IPS DF 6.9 (cell line): Measurements from ENCODE around the gene PSMG1.

Source experiments
- DNase-seq: peaks from one replicate; pipeline ENCODE4 v3.0.0-alpha.2; 2013; ENCODE audit warnings: low read depth, low spot score
- H3K27ac ChIP-seq: one replicate; pipeline ENCODE4 v1.5.1; 2013; ENCODE audit warnings: low read length, control low read depth
- H3K27me3 ChIP-seq: 2 replicates; pipeline ENCODE4 v1.6.1; 2013; ENCODE audit warnings: mild to moderate bottlenecking, low read length; ENCODE audit not compliant: control insufficient read depth, insufficient read depth
- H3K36me3 ChIP-seq: 2 replicates; pipeline ENCODE4 v1.6.1; 2013; ENCODE audit warnings: low read length; ENCODE audit not compliant: control insufficient read depth, insufficient read depth
- H3K4me1 ChIP-seq: 2 replicates; pipeline ENCODE4 v1.6.1; 2013; ENCODE audit warnings: low read length; ENCODE audit not compliant: control insufficient read depth, insufficient read depth
- H3K4me3 ChIP-seq: 2 replicates; pipeline ENCODE4 v1.5.1; 2013; ENCODE audit warnings: mild to moderate bottlenecking, low read length
- H3K9me3 ChIP-seq: 2 replicates; pipeline ENCODE4 v1.6.1; 2013; ENCODE audit warnings: low read length, inconsistent platforms; ENCODE audit not compliant: control insufficient read depth, insufficient read depth
- WGBS: extraction: QIAGEN DNeasy Blood & Tissue Kit; methylation state at CpG from one replicate; pipeline ENCODE4 v1.1.7; 2013; ENCODE audit warnings: mixed read lengths, missing lambda C conversion rate; ENCODE audit not compliant: insufficient read length, insufficient coverage; 5-methylcytosine and 5-hydroxymethylcytosine counted together

Gene PSMG1

DNA sequence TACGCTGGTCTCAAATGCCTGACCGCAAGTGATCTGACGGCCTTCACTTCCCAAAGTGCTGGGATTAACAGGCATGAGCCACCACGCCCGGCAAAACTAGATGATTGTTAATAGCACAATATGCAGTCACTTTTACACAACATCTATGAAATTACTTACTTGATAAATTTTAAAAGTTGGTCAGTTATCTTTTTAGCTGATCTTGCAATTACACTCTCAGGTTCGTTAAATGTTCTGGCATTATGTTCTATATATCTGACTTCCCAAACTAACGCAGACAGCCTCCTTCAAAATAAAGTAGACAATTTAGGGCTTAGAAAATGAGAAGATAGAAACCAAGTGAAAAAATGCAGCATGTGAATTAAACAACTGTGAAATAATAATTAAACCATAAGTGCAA, 31.8 kb upstream of the PSMG1 start:
- Histone ChIP-seq H3K27ac (no peak overlapping the region), H3K36me3 (no peaks in the 10 kb centered on the region; the same call in 1 of the 2 replicates), H3K9me3 (no peaks in the 10 kb centered on the region), H3K27me3 (no peaks in the 10 kb centered on the region), H3K4me3 (no peak overlapping the region), H3K4me1 (no peaks in the 10 kb centered on the region)
- no CpG with 5 or more reads among the region's 7 CpGs for WGBS
- DNase-seq: no peak

DNA sequence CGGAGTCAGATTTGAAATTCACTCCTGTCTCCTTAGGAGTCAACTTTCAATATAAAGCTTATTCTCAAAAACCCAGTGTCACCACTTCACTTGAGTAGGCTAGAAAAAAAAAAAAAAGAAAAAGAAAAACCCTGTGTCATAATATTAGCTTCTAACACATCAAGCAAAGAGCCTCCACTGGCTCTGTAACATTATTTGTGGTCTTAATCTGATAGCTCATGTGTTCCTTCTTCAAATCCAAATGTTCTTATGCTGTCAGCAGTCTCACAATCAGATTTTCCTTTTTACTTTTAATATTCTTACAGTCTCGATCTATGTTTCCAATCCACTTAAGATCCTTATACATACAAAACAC, 26.1 kb upstream of the PSMG1 start:
- DNase-seq: no peak
- Histone ChIP-seq H3K9me3 (no peaks in the 10 kb centered on the region), H3K4me1 (no peaks in the 10 kb centered on the region), H3K4me3 (no peak overlapping the region), H3K36me3 (peaks cover 2% of the 10 kb centered on the region; the same call in 1 of the 2 replicates), H3K27ac (no peak overlapping the region), H3K27me3 (no peaks in the 10 kb centered on the region)
- no CpG with 5 or more reads among the region's 2 CpGs for WGBS

DNA sequence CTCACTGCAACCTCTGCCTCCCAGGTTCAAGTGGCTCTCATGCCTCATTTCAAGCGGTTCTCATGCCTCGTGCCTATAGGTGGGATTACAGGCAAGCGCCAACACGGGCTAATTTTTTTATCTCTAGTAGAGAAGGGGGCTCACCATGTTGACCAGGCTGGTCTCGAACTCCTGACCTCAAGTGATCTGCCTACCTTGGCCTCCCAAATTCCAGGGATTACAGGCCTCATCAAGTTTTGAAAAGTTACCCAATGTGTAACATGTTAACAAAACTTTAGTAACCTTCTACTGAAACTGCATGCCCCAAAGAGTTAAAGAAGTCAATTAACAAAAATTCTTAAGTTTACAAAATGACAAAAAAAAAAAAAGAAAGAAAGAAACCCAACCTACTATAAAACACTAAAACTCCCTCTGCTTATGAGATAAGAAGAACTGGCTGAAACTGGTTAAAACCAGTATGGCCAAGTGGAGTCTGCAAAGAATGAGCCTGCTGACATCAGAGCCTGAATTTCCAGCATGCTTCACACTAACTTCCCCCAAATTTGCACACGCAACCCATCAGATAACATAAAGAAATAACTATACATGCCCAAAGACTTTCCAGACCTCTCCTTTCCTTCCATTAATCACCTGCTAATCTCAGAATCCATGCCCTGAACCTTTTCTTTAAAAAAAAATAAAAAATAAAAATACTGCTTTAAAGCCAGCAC, 25.5 kb upstream of the PSMG1 start:
- Histone ChIP-seq H3K4me1 (no peaks in the 10 kb centered on the region), H3K27me3 (no peaks in the 10 kb centered on the region), H3K36me3 (peaks cover 2% of the 10 kb centered on the region; the same call in 1 of the 2 replicates), H3K27ac (no peak overlapping the region), H3K9me3 (no peaks in the 10 kb centered on the region), H3K4me3 (no peak overlapping the region)
- no peak for DNase-seq
- no CpG with 5 or more reads among the region's 6 CpGs for WGBS

DNA sequence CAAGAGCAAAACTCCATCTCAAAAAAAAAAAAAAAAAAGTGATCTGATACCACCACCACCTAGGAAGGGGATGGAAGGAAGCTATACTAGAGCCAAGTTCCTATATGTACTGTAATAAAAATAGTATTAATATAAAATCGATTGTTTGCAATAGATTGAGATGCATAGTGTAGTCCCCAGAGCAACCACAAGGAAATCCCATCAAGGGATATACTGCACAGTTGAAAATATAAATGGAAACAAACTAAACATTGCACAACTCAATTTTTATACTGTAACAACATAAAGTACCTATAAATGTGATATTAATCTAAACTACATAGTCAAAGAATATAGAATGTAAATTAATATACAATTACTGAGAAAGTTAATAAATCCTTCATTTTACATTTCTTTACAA, 20.9 kb upstream of the PSMG1 start:
- Histone ChIP-seq H3K4me1 (no peaks in the 10 kb centered on the region), H3K27me3 (no peaks in the 10 kb centered on the region), H3K9me3 (no peaks in the 10 kb centered on the region), H3K27ac (no peak overlapping the region), H3K36me3 (peaks cover 5% of the 10 kb centered on the region; the same call in 1 of the 2 replicates), H3K4me3 (no peak overlapping the region)
- DNase-seq: no peak
- WGBS: no CpG with 5 or more reads among the region's 1 CpG

DNA sequence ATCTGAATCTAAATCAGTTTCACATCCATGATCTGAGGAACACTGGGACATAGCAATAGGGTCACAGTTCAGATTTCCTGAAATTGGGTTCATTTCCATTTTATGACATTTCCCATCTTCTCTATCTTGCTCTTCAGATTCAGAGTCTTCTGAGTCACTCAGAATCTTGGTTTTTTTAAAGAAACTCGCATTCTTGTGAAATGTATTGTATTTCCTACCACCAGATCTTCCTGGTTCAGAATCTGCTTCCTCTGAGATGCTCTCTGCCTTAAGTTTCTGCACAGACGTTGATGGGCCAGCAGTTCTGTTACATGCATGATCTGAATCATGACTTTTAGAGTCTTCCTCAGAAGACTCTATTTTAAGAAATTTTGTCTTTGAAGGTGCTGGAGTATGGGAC, 15.5 kb upstream of the PSMG1 start:
- Histone ChIP-seq H3K36me3 (peaks cover 6% of the 10 kb centered on the region; the same call in 1 of the 2 replicates), H3K9me3 (no peaks in the 10 kb centered on the region), H3K4me3 (no peak overlapping the region), H3K27me3 (no peaks in the 10 kb centered on the region), H3K4me1 (no peaks in the 10 kb centered on the region), H3K27ac (no peak overlapping the region)
- WGBS: no CpG with 5 or more reads among the region's 2 CpGs
- DNase-seq: no peak

DNA sequence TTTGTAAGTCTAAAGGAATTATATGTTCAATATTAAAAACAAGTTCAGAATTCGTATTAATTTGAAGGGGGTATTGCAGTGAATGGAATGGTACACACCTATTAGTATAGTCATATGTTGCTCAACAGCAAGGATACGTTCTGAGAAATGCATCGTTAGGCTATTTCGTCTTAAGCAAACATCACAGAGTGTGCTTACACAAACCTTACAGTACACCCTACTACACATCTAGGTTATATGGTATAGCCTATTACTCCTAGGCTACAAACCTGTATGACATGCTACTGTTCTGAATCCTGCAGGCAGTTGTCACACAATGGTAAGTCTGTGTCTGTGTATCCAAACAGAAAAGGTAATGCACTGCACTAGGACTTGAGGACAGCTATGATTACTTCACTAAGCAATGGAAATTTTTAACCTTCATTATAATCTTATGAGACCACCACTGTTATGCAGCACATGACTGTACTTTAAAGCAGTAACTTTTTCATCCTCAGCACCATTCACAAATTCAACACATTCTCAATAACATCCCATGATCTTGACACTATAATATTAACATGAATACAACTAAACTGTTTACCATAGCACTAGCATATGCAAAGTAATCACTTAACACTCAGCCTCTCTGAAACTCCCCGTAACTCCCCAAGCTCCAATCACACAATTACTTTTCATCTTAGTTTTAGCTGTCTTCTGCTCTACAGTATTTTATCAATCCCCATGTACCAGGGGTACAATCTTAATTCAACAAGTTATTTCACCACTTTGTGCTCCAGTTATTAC, 14.4 kb upstream of the PSMG1 start:
- no peak for DNase-seq
- Histone ChIP-seq H3K36me3 (peaks cover 6% of the 10 kb centered on the region; the same call in 1 of the 2 replicates), H3K4me1 (no peaks in the 10 kb centered on the region), H3K27ac (no peak overlapping the region), H3K27me3 (no peaks in the 10 kb centered on the region), H3K9me3 (no peaks in the 10 kb centered on the region), H3K4me3 (no peak overlapping the region)
- 100% methylated on average over 1 of the region's 5 CpGs for WGBS

DNA sequence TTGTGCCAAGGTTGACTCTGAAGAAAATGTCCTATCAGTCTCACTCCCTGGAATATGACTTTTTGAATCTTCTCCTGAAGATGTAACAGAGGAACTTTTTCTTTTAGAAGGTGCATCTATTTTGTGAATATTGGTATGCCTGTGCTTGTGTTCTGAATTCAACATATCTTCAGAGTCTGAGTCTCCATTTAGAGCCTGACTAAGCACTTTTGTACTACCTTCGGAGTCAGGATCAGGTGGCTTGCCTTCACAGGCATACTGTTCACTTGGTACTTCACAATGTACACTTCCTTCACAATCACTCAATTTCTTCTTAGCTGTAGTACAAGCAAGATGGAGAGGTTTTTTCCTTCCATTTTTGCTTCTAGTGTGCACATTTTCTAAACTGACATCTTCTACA, 13.6 kb upstream of the PSMG1 start:
- no peak overlapping the region for H3K27ac ChIP-seq
- DNase-seq: no peak
- H3K4me1 ChIP-seq: no peaks in the 10 kb centered on the region
- peaks cover 6% of the 10 kb centered on the region; the same call in 1 of the 2 replicates for H3K36me3 ChIP-seq
- H3K27me3 ChIP-seq: no peaks in the 10 kb centered on the region
- WGBS: no CpG with 5 or more reads among the region's 1 CpG
- no peaks in the 10 kb centered on the region for H3K9me3 ChIP-seq
- no peak overlapping the region for H3K4me3 ChIP-seq

DNA sequence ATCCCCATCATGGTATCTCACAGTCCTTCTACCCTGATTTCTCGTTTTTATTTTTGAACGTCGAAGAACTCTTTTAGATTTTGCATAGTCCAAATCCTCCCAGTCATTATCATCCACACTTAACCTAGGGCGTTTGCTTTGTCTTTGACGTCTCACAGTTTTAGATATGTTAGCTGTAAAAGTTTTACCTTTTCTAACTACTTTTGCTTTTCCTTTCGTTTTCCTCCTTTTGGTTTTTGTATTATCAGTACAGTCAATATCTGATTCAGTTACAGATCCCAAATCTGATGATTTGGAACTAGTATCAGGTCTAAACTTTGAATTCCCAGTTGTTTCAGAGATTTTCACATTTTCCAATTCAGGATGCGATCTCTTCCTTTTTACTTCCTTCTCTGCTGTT, 13.1 kb upstream of the PSMG1 start:
- H3K36me3 ChIP-seq: peaks cover 4% of the 10 kb centered on the region; the same call in 1 of the 2 replicates
- no peaks in the 10 kb centered on the region for H3K4me1 ChIP-seq
- H3K4me3 ChIP-seq: no peak overlapping the region
- no peaks in the 10 kb centered on the region for H3K9me3 ChIP-seq
- H3K27ac ChIP-seq: no peak overlapping the region
- no CpG with 5 or more reads among the region's 7 CpGs for WGBS
- no peak for DNase-seq
- no peaks in the 10 kb centered on the region for H3K27me3 ChIP-seq

DNA sequence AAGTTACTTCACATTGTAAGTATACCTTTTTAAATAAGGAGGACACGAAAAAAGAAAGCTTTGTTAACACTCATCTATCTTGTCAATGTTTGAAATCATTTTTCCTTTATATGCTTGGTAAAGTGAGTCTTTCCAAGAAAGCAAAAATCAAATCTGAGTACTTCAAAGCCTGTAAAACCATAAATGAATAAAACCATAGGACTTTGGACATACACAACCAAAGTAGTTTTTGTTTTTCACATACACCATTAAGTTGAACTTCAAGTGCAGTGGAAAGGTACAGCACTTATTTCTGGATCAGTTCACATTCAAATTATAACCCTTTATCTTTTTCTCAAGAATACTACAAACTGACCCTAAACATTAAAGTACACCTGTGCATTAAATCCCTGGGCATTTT, 10.1 kb upstream of the PSMG1 start:
- peaks cover 3% of the 10 kb centered on the region; the same call in 1 of the 2 replicates for H3K36me3 ChIP-seq

DNA sequence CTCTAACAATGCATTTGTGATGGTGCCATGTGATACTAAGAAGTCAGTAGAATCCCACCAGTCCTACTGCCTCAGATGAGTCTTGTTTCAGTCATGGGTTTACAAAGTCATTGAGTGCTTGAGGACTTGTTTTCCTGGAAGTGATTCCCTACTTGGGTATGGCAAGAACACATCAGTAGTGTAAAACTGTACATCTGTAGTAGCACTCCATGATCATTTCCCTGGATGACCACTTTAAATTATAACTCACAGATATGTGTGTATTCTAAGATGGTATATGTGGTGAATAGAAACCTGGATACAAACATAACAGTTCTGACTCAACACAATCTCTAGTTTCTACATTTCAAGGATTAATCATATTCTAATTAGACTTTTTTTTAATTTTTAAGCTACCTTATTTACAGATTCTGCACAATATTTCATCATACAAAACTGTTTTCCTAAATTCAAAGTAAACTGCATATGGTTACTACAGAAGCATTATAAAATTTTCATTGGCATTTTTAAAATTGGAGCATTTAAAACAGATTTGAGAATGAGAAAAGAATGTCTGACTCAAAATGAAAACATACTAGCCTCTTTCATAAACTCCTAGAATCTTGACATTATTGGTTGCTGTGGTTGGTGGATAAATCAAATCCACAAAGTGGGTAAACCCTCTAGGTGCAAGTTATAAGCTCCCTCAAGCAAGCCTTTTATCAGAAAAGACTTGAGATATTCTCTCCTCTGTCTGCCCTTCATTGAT, 6.8 kb upstream of the PSMG1 start:
- H3K4me3 ChIP-seq: no peak overlapping the region
- no peaks in the 10 kb centered on the region for H3K4me1 ChIP-seq
- no peak for DNase-seq
- H3K27ac ChIP-seq: no peak overlapping the region
- H3K9me3 ChIP-seq: no peaks in the 10 kb centered on the region
- no peaks in the 10 kb centered on the region for H3K36me3 ChIP-seq
- H3K27me3 ChIP-seq: no peaks in the 10 kb centered on the region

More for the DNA sequence above, 10.1 kb upstream of the PSMG1 start:
- Histone ChIP-seq H3K4me3 (no peak overlapping the region), H3K27ac (no peak overlapping the region), H3K9me3 (no peaks in the 10 kb centered on the region), H3K27me3 (no peaks in the 10 kb centered on the region), H3K4me1 (no peaks in the 10 kb centered on the region)
- no peak for DNase-seq
- no CpG with 5 or more reads among the region's 1 CpG for WGBS
